Esophagus squamous epithelium (tissue), 5 donors: ENCODE data around the gene SMARCA2. TPM values are rescaled to one million over a fixed set of nuclear protein-coding genes. Genes with fewer than 3 reads are reported as not detected.

Experiments
- DNase-seq: peaks from one replicate; lab custom pipeline; 2025; lab: John Stamatoyannopoulos, UW
- H3K27ac ChIP-seq, 4 donors: fragments of 200-600 bp; sonication (generic); one replicate each; pipeline ENCODE4 v1.5.1; 2016 to 2019; ENCODE audit warnings: mild to moderate bottlenecking in 1 of 4
- H3K27me3 ChIP-seq, 4 donors: fragments of 200-600 bp; sonication (generic); 1 replicate in 3 of 4; 2 replicates in 1 of 4; pipeline versions ENCODE4 v1.5.1 to v1.6.0; 2017 to 2021; ENCODE audit warnings: antibody characterized with exemption in 1 of 4
- H3K36me3 ChIP-seq, 3 donors: fragments of 200-600 bp; sonication (generic); one replicate each; pipeline ENCODE4 v1.5.1; 2016 to 2019
- H3K4me1 ChIP-seq, 3 donors: fragments of 200-600 bp; sonication (generic); one replicate each; pipeline ENCODE4 v1.5.1; 2017 to 2019
- H3K4me3 ChIP-seq, 4 donors: fragments of 200-600 bp; sonication (generic); 1 replicate in 3 of 4; 2 replicates in 1 of 4; pipeline ENCODE4 v1.5.1; 2016 to 2019; ENCODE audit warnings: mild to moderate bottlenecking in 2 of 4, moderate library complexity in 1 of 4
- H3K9me3 ChIP-seq, 3 donors: fragments of 200-600 bp; sonication (generic); one replicate each; pipeline ENCODE4 v1.5.1; 2016 to 2019
- CTCF ChIP-seq, 6 experiments: fragments of 450-650 bp in 4 of 6; fragments of 200-600 bp in 2 of 6; sonication (generic) in 2 of 6; IDR thresholded peaks; one replicate each; pipeline ENCODE4 v1.5.1; 2016 to 2019; ENCODE audit warnings: antibody characterized with exemption in 6 of 6, mild to moderate bottlenecking in 4 of 6, moderate library complexity in 4 of 6
- POLR2A ChIP-seq, 4 donors: fragments of 450-650 bp; IDR thresholded peaks; one replicate each; pipeline ENCODE4 v1.6.1; 2017; ENCODE audit warnings: antibody characterized with exemption in 4 of 4, mild to moderate bottlenecking in 4 of 4, moderate library complexity in 3 of 4
- WGBS, 2 donors: methylation state at CpG; one replicate each; pipeline ENCODE4 v1.1.5; 2018; 5-methylcytosine and 5-hydroxymethylcytosine counted together
- intact Hi-C: fragments of 100-400 bp; cut with DNase I; formaldehyde crosslinking; loops from one replicate; pipeline ENCODE4 v1.15.0; 2022
- total RNA-seq, 4 donors: library from RNA; depleted of rRNA; stranded (reverse); fragments of >200 nt; gene quantifications; one replicate each; pipeline ENCODE4 v1.1.0, GENCODE V29; 2016
- donor health status: DM: yes; HTN: yes; CAD: no.

Gene SMARCA2
- total RNA-seq, 4 donors from 2014 or later = 51.0 to 93.3 (median 64.1) TPM

GRCh38 chr9:2181792-2182191 is 166.6 kb downstream of the SMARCA2 start:
- no peak for DNase-seq
- Histone ChIP-seq H3K27me3 (no peaks in the 10 kb centered on the region), H3K27ac (no peak overlapping the region), H3K36me3 (peaks cover 0 to 55% (median 11%) of the 10 kb centered on the region in 3 donors), H3K4me1 (peaks cover 0 to 21% (median 0%) of the 10 kb centered on the region in 3 donors), H3K9me3 (no peaks in the 10 kb centered on the region), H3K4me3 (no peak overlapping the region)
- intact Hi-C loops = loop anchor here (10.0 kb wide), 1 partner anchor 47 kb away; no protein-coding TSS in a partner anchor
- peak in 5 of 6 experiments; percentile 32 to 63 (median 52) for TF ChIP-seq CTCF (IDR thresholded peaks at IDR 0.05)
- no peak for TF ChIP-seq POLR2A (IDR thresholded peaks at IDR 0.05)
- WGBS, 2 donors = 78 to 79% methylated on average over 7 of the region's 7 CpGs

DNA sequence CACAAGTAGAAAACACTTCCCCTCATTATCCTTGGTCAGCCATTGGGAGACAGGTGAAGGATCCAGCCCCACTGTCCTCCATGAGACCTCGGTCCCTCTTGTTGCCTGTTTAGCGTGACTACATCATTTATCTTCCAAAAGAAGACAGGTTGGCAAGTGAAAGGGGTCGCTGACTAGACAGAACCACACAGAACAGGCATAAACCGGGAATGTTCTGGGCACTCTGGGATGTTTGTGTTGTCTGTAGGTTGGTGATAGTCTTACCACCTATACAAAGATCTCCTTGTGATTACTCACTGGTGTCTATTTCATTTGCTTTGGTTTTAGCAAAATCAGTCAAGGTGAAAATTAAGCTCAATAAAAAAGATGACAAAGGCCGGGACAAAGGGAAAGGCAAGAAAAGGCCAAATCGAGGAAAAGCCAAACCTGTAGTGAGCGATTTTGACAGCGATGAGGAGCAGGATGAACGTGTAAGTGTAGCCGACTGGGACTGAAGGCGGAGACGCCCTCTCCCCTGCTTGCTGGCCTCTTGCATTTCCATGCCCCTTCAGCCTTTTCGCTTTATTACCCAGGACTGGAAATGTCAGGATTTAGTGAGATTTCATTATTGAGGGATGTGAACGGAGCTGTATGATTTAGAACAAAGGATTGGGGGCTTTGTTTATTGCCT is 175.9 kb downstream of the SMARCA2 start:
- no peak for DNase-seq
- no peak for TF ChIP-seq POLR2A (IDR thresholded peaks at IDR 0.05)
- no peak for TF ChIP-seq CTCF (IDR thresholded peaks at IDR 0.05)
- no peaks in the 10 kb centered on the region for H3K9me3 ChIP-seq
- no peak overlapping the region for H3K27ac ChIP-seq
- 89 to 90% methylated on average over 10 to 14 of the region's 14 CpGs for WGBS, 2 donors
- H3K4me3 ChIP-seq = no peak overlapping the region
- H3K36me3 ChIP-seq = peaks cover 2 to 100% (median 9%) of the 10 kb centered on the region in 3 donors
- intact Hi-C loops = no loop called here
- no peaks in the 10 kb centered on the region for H3K4me1 ChIP-seq
- no peaks in the 10 kb centered on the region for H3K27me3 ChIP-seq

DNA sequence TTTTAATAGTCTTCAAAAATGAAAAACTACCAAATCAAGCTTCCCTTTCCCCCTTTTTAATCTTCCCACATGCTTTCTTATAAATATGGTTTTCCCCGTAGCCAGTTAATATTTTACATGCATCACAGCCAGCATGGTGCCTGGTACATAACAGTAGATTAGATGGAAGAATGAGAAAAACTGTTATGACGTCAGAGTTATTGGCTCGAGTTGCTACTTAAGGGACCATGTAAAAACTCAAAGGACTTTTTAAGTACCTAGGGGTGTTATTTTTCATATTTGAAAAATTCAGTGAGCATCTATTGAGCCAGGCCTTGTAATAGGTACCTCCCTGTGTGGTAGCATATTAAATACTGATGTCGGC is 176.4 kb downstream of the SMARCA2 start:
- H3K4me1 ChIP-seq = no peaks in the 10 kb centered on the region
- H3K27ac ChIP-seq = no peak overlapping the region
- intact Hi-C loops = no loop called here
- no peaks in the 10 kb centered on the region for H3K27me3 ChIP-seq
- DNase-seq = no peak
- no peak overlapping the region for H3K4me3 ChIP-seq
- H3K36me3 ChIP-seq = peaks cover 2 to 96% (median 3%) of the 10 kb centered on the region in 3 donors
- no peak for TF ChIP-seq CTCF (IDR thresholded peaks at IDR 0.05)
- no peak for TF ChIP-seq POLR2A (IDR thresholded peaks at IDR 0.05)
- H3K9me3 ChIP-seq = no peaks in the 10 kb centered on the region
- WGBS, 2 donors = 80 to 83% methylated on average over 4 of the region's 4 CpGs

- H3K36me3 ChIP-seq = peaks cover 0 to 88% (median 2%) of the 10 kb centered on the region in 3 donors
- no peaks in the 10 kb centered on the region for H3K27me3 ChIP-seq
- no peaks in the 10 kb centered on the region for H3K9me3 ChIP-seq
- H3K4me3 ChIP-seq = no peak overlapping the region
- 59 to 75% methylated on average over 5 of the region's 5 CpGs for WGBS, 2 donors
- DNase-seq = no peak
- TF ChIP-seq POLR2A (IDR thresholded peaks at IDR 0.05) = no peak
- no peak for TF ChIP-seq CTCF (IDR thresholded peaks at IDR 0.05)
- intact Hi-C loops = no loop called here
- H3K27ac ChIP-seq = no peak overlapping the region
- no peaks in the 10 kb centered on the region for H3K4me1 ChIP-seq
These were observed 177.3 kb downstream of the SMARCA2 start for GRCh38 chr9:2192356-2192979.

GRCh38 chr9:2193552-2193951 is 178.4 kb downstream of the SMARCA2 start:
- intact Hi-C loops = no loop called here
- no peak for DNase-seq
- Histone ChIP-seq H3K4me1 (no peaks in the 10 kb centered on the region), H3K27ac (no peak overlapping the region), H3K27me3 (no peaks in the 10 kb centered on the region), H3K4me3 (no peak overlapping the region), H3K9me3 (no peaks in the 10 kb centered on the region), H3K36me3 (peaks cover 0 to 77% (median 2%) of the 10 kb centered on the region in 3 donors)
- 62 to 70% methylated on average over 2 of the region's 2 CpGs for WGBS, 2 donors
- TF ChIP-seq CTCF (IDR thresholded peaks at IDR 0.05) (no peak), POLR2A (IDR thresholded peaks at IDR 0.05) (no peak)
